ENCODE data around the gene PHYHD1.

GRCh38 chr9:128917151-128917849, 3.5 kb upstream of the PHYHD1 start:
- TF ChIP-seq CTCF (IDR thresholded peaks at IDR 0.05) (no peak), POLR2A (IDR thresholded peaks at IDR 0.05) (peak in 1 of 2 donors; percentile 41), EP300 (IDR thresholded peaks at IDR 0.05) (peak; percentile 63 to 67)

Measured in tibial nerve (tissue), 4 donors.